Ishikawa (cell line): ENCODE results near the gene ALPG.

Experiments used
- CEBPB ChIP-seq: IDR thresholded peaks from 2 replicates; pipeline ENCODE4 v1.6.1; 2012
- CREB1 ChIP-seq: IDR thresholded peaks from 2 replicates; pipeline ENCODE4 v1.6.1; 2012; ENCODE audit warnings: low read depth
- EGR1 ChIP-seq: IDR thresholded peaks from 2 replicates; pipeline ENCODE4 v1.6.1; 2012
- EP300 ChIP-seq: IDR thresholded peaks from 2 replicates; pipeline ENCODE4 v1.6.1; 2012; ENCODE audit warnings: borderline replicate concordance
- FOXM1 ChIP-seq: IDR thresholded peaks from 2 replicates; pipeline ENCODE4 v1.6.1; 2012; ENCODE audit warnings: low read depth, borderline replicate concordance
- MAX ChIP-seq: IDR thresholded peaks from 2 replicates; pipeline ENCODE4 v1.6.1; 2012
- NFIC ChIP-seq: IDR thresholded peaks from 2 replicates; pipeline ENCODE4 v1.6.1; 2012
- RAD21 ChIP-seq: IDR thresholded peaks from 2 replicates; pipeline ENCODE4 v1.6.1; 2012; ENCODE audit warnings: low read depth
- REST ChIP-seq: IDR thresholded peaks from 2 replicates; pipeline ENCODE4 v1.6.1; 2012; ENCODE audit warnings: low read depth, mild to moderate bottlenecking
- TAF1 ChIP-seq: IDR thresholded peaks from 2 replicates; pipeline ENCODE4 v1.6.1; 2012; ENCODE audit warnings: low read depth, mild to moderate bottlenecking
- TCF12 ChIP-seq: IDR thresholded peaks from 2 replicates; pipeline ENCODE4 v1.6.1; 2012; ENCODE audit warnings: low read depth
- TEAD4 ChIP-seq: IDR thresholded peaks from 2 replicates; pipeline ENCODE4 v1.6.1; 2012
- USF1 ChIP-seq: IDR thresholded peaks from 2 replicates; pipeline ENCODE4 v1.6.1; 2012
- YY1 ChIP-seq: IDR thresholded peaks from 2 replicates; pipeline ENCODE4 v1.6.1; 2012; ENCODE audit warnings: low read depth
- ZBTB7A ChIP-seq: IDR thresholded peaks from 2 replicates; pipeline ENCODE4 v1.6.1; 2012; ENCODE audit warnings: low read depth

The ALPG gene

GRCh38 chr2:232398293-232399034, 8.2 kb upstream of the ALPG start:
- TF ChIP-seq USF1 (no peak), EGR1 (no peak), CEBPB (no peak)

- TF ChIP-seq TCF12 (no peak), REST (no peak), CEBPB (no peak), NFIC (no peak), ZBTB7A (no peak), EGR1 (no peak), MAX (no peak), YY1 (no peak), CREB1 (no peak), FOXM1 (no peak), EP300 (no peak), TEAD4 (no peak), TAF1 (no peak), USF1 (no peak), RAD21 (no peak)
Measured at GRCh38 chr2:232400256-232401015, 6.2 kb upstream of the ALPG start.

- TF ChIP-seq TEAD4: no peak
- TF ChIP-seq ZBTB7A: no peak
- no peak for TF ChIP-seq CEBPB
- TF ChIP-seq EGR1: no peak
- no peak for TF ChIP-seq CREB1
- no peak for TF ChIP-seq MAX
- TF ChIP-seq RAD21: no peak
- TF ChIP-seq FOXM1: no peak
- TF ChIP-seq EP300: no peak
- TF ChIP-seq USF1: no peak
- TF ChIP-seq YY1: no peak
- TF ChIP-seq NFIC: no peak
- TF ChIP-seq REST: no peak
- TF ChIP-seq TAF1: no peak
- no peak for TF ChIP-seq TCF12
Measured at GRCh38 chr2:232402518-232402917, 4.1 kb upstream of the ALPG start.

GRCh38 chr2:232405943-232406510, 617 bp upstream of the ALPG start:
- TF ChIP-seq MAX (no peak), FOXM1 (no peak), NFIC (no peak), EGR1 (no peak), TAF1 (no peak), RAD21 (no peak), USF1 (no peak), CEBPB (no peak), TCF12 (no peak), ZBTB7A (no peak), CREB1 (no peak), YY1 (no peak), REST (no peak), TEAD4 (no peak), EP300 (no peak)
